ENCODE measurements around the gene NCOA6.

Gene NCOA6

DNA sequence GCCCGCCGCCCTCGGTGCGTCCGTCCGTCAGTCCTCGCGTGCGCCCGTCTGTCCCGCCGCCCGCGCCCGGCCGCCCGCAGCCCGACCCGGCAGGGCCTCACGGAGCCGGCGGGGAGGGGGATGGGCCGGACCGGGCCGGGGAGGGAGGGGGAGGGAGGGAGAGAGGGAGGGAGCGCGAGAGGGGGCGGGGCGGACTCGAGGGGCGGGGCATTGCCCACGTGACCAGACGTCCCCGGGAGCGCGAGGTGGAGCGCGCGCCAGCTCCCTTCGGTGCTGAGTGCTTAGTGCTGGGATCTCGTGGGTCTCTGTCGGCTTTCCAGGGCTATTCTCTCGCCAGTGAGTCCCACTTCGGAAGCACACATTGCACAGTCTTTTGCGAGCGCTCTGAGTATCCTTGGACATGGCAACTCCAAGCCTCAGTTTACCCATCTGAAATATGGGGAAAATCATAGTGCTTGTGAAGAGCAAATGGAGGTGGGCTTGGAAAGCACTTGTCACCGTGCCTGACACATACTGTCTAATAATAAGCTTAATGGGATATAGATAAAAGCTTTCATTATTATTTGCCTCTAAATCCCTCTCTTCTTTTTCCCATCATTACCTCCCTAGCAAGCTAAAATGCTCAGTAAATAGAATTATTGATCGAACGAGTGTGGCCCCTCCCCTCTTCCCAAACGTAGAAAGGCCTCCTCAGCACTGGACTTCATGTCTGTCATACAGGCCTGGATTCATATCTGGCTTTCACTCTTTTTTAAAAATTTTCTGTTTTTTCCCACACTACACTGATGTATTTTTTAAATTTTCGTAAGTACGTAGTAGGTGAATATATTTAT is at the start of gene NCOA6:
NCOA6 (minus strand) TSS at position 122 of the 833 bp plus-strand sequence. CDS start 43,296 bp downstream, outside the sequence.
- peak; percentile 91 for DNase-seq (ENCODE audit: low spot score)
- TF ChIP-seq, protein P1, sequence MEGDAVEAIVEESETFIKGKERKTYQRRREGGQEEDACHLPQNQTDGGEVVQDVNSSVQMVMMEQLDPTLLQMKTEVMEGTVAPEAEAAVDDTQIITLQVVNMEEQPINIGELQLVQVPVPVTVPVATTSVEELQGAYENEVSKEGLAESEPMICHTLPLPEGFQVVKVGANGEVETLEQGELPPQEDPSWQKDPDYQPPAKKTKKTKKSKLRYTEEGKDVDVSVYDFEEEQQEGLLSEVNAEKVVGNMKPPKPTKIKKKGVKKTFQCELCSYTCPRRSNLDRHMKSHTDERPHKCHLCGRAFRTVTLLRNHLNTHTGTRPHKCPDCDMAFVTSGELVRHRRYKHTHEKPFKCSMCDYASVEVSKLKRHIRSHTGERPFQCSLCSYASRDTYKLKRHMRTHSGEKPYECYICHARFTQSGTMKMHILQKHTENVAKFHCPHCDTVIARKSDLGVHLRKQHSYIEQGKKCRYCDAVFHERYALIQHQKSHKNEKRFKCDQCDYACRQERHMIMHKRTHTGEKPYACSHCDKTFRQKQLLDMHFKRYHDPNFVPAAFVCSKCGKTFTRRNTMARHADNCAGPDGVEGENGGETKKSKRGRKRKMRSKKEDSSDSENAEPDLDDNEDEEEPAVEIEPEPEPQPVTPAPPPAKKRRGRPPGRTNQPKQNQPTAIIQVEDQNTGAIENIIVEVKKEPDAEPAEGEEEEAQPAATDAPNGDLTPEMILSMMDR (IDR thresholded peaks at IDR 0.05; ENCODE audit: extremely low read depth, insufficient read depth, missing control alignments) = no peak
- in situ Hi-C loops (cut with MboI; ENCODE audit: low pct_unique_long_range_greater_than_20kb, low sequenced_read_pairs, unreplicated experiment) = no loop called here

- DNase-seq (ENCODE audit: low spot score) = peak; percentile 73
- in situ Hi-C loops (cut with MboI; ENCODE audit: low pct_unique_long_range_greater_than_20kb, low sequenced_read_pairs, unreplicated experiment) = loop anchor here (25.0 kb wide), 1 partner anchor 338 kb away; no protein-coding TSS in a partner anchor
- TF ChIP-seq, protein P1 (IDR thresholded peaks at IDR 0.05; ENCODE audit: extremely low read depth, insufficient read depth, missing control alignments) = peak; percentile 89
Measured at GRCh38 chr20:34874094-34874654, 48.7 kb upstream of the NCOA6 start.

- TF ChIP-seq, protein P1 (IDR thresholded peaks at IDR 0.05; ENCODE audit: extremely low read depth, insufficient read depth, missing control alignments) = no peak
- no peak for DNase-seq (ENCODE audit: low spot score)
- in situ Hi-C loops (cut with MboI; ENCODE audit: low pct_unique_long_range_greater_than_20kb, low sequenced_read_pairs, unreplicated experiment) = loop anchor here (25.0 kb wide), 1 partner anchor 339 kb away; no protein-coding TSS in a partner anchor
Measured at GRCh38 chr20:34873583-34874093, 48.2 kb upstream of the NCOA6 start.

- in situ Hi-C loops (cut with MboI; ENCODE audit: low pct_unique_long_range_greater_than_20kb, low sequenced_read_pairs, unreplicated experiment) = loop anchor here (25.0 kb wide), 1 partner anchor 340 kb away; no protein-coding TSS in a partner anchor
- DNase-seq (ENCODE audit: low spot score) = peak; percentile 92
- TF ChIP-seq, protein P1 (IDR thresholded peaks at IDR 0.05; ENCODE audit: extremely low read depth, insufficient read depth, missing control alignments) = peak; percentile 70
Measured at GRCh38 chr20:34872622-34873224, 47.3 kb upstream of the NCOA6 start, which contains the start of gene GGT7. TSS of gene GGT7 (minus strand) at chr20:34872856. CDS start at chr20:34872815, 41 bp downstream.

DNA sequence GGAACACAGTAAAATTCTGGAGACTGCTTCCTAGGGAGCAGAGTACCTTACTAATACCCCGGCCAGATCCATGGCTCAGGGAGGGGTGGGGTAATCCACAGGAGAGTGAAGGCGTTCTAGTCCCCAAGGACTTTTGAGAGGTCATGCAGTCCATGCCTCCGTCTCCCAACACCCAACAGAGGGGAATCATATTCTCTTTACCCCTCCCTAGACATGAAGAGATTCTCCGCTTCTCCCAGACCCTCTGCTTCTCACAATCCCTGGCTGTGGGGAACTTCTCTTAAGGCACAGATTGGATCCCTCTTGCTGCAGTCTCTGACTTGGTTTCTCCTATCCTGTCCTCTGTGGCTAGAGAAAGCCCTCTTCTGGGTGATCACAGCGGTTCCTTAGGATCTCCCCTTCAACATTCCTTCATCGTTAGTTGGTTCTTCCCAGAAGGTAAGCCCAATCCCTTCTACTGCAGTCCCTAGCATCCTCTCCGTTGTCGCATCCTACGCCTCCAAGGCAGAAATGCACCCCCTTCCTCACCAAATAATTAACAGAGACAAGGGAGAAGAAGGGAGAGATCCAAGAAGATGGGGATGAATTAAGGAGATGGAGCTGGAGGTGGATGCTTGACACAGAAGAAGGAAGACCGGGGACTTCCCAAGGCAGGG is 46.6 kb upstream of the NCOA6 start:
- in situ Hi-C loops (cut with MboI; ENCODE audit: low pct_unique_long_range_greater_than_20kb, low sequenced_read_pairs, unreplicated experiment) = loop anchor here (25.0 kb wide), 1 partner anchor 340 kb away; no protein-coding TSS in a partner anchor
- TF ChIP-seq, protein P1 (IDR thresholded peaks at IDR 0.05; ENCODE audit: extremely low read depth, insufficient read depth, missing control alignments) = no peak
- DNase-seq (ENCODE audit: low spot score) = peak; percentile 13
